GM19238 (cell line): ENCODE results near the gene ASRGL1.
"Not testable (repeated sequence)": the region's sequence is repeated elsewhere in the genome, so short reads cannot be mapped to it uniquely, and the experiment has no call there.

Source experiments
- DNase-seq: peaks from one replicate; pipeline ENCODE4 v3.0.0; 2011; ENCODE audit warnings: low spot score; ENCODE audit not compliant: insufficient read length

The ASRGL1 gene

GRCh38 chr11:62352355-62353336 lies 15.4 kb downstream of the ASRGL1 start:
- no peak for DNase-seq

- DNase-seq: no peak
These were observed 16.6 kb downstream of the ASRGL1 start for GRCh38 chr11:62353841-62354240.

- DNase-seq: no peak
These were observed 21.0 kb downstream of the ASRGL1 start for GRCh38 chr11:62358273-62358672.

GRCh38 chr11:62359475-62359874 lies 22.2 kb downstream of the ASRGL1 start:
- no peak for DNase-seq

GRCh38 chr11:62360685-62361084 lies 23.4 kb downstream of the ASRGL1 start:
- DNase-seq: no peak

GRCh38 chr11:62368861-62369477 lies 31.7 kb downstream of the ASRGL1 start:
- not testable (repeated sequence) for DNase-seq

- DNase-seq: no peak
These were observed 33.6 kb downstream of the ASRGL1 start for GRCh38 chr11:62370743-62371440.

GRCh38 chr11:62372871-62373270 lies 35.6 kb downstream of the ASRGL1 start:
- DNase-seq: no peak

- no peak for DNase-seq
These were observed 36.3 kb downstream of the ASRGL1 start for GRCh38 chr11:62373464-62374119.

GRCh38 chr11:62374801-62375200 lies 37.6 kb downstream of the ASRGL1 start:
- no peak for DNase-seq

- not testable (repeated sequence) for DNase-seq
These were observed 41.3 kb downstream of the ASRGL1 start for GRCh38 chr11:62378459-62379063.

- DNase-seq: not testable (repeated sequence)
These were observed 42.3 kb downstream of the ASRGL1 start for GRCh38 chr11:62379586-62379985.

GRCh38 chr11:62380821-62381245 lies 43.6 kb downstream of the ASRGL1 start:
- DNase-seq: not testable (repeated sequence)

GRCh38 chr11:62383822-62384221 lies 46.6 kb downstream of the ASRGL1 start:
- no peak for DNase-seq

- not testable (repeated sequence) for DNase-seq
These were observed 48.8 kb downstream of the ASRGL1 start for GRCh38 chr11:62386083-62386482.

GRCh38 chr11:62387381-62387780 lies 50.1 kb downstream of the ASRGL1 start:
- DNase-seq: no peak

- no peak for DNase-seq
These were observed 51.8 kb downstream of the ASRGL1 start for GRCh38 chr11:62388999-62389398.

- no peak for DNase-seq
These were observed 53.0 kb downstream of the ASRGL1 start for GRCh38 chr11:62390237-62390636.

- no peak for DNase-seq
These were observed 53.5 kb downstream of the ASRGL1 start for GRCh38 chr11:62390722-62391121.

GRCh38 chr11:62391642-62392425 lies 54.6 kb downstream of the ASRGL1 start:
- DNase-seq: no peak
